Measurements from ENCODE around the gene RELT. TPM values are rescaled to one million over a fixed set of nuclear protein-coding genes. Genes with fewer than 3 reads are reported as not detected.

The RELT gene
- total and polyA plus RNA-seq, 2 donors = 9.9 to 10.4 TPM

DNA sequence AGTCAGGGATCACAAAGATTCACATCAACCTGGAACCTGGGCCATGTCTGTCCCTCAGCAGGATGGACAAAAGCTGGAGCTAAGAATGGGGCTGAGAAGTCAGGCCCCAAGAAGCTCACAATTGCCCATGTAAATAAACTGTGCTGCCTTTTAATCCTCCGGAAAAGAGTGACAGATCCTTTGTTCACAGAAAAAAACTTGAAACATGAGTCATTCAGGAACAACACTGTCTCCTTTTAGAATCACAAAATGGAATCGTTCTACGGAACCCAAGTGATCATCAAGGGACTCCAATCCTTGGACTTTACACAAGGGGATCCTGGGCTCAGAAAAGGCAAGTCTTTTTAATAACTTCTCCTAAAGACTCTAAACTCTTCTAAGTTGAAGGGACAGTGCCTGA, 36.1 kb downstream of the RELT start:
- 94% methylated on average over 3 of the region's 3 CpGs for WGBS
- Histone ChIP-seq H3K27ac (ENCODE audit: low read depth in 1 of 2, low read length in 1 of 2) (no peak overlapping the region), H3K36me3 (ENCODE audit: control insufficient read depth in 2 of 2, insufficient read depth in 2 of 2, low read length in 1 of 2) (peaks cover 24 to 33% of the 10 kb centered on the region in 2 donors), H3K27me3 (ENCODE audit: control insufficient read depth in 2 of 2, insufficient read depth in 1 of 2, low read length in 1 of 2) (no peaks in the 10 kb centered on the region), H3K9me3 (ENCODE audit: control insufficient read depth in 2 of 2, insufficient read depth in 1 of 2, low read length in 1 of 2) (no peaks in the 10 kb centered on the region), H3K4me3 (ENCODE audit: low read length in 2 of 2) (no peak overlapping the region), H3K4me1 (ENCODE audit: control insufficient read depth in 2 of 2, insufficient read depth in 2 of 2, low read length in 2 of 2) (peaks cover 7 to 14% of the 10 kb centered on the region in 2 donors)
- DNase-seq (ENCODE audit: low read depth in 6 of 9, low spot score in 9 of 9) = no peak

DNA sequence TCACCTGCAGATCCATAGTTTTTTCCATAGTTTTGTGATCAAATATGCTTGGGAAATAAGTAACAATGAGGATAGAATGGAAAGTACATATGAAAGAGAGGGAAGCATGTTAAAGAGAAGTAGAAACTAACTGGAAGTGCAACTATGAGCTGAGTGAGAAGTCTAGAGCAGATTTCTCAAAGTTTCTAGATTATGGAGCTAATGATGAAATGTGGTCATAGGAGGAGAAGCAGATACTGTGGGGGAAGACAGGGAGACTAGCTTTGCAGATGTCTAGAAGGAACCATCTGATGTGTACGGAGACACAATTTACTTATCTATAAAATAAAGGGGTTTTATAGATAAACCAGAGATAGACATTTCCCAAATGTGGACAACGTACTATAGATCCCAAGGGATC, 37.1 kb downstream of the RELT start:
- H3K36me3 ChIP-seq (ENCODE audit: control insufficient read depth in 2 of 2, insufficient read depth in 2 of 2, low read length in 1 of 2) = peaks cover 20 to 32% of the 10 kb centered on the region in 2 donors
- H3K4me3 ChIP-seq (ENCODE audit: low read length in 2 of 2) = no peak overlapping the region
- peaks cover 7 to 14% of the 10 kb centered on the region in 2 donors for H3K4me1 ChIP-seq (ENCODE audit: control insufficient read depth in 2 of 2, insufficient read depth in 2 of 2, low read length in 2 of 2)
- no peak overlapping the region for H3K27ac ChIP-seq (ENCODE audit: low read depth in 1 of 2, low read length in 1 of 2)
- H3K9me3 ChIP-seq (ENCODE audit: control insufficient read depth in 2 of 2, insufficient read depth in 1 of 2, low read length in 1 of 2) = no peaks in the 10 kb centered on the region
- no peak for DNase-seq (ENCODE audit: low read depth in 6 of 9, low spot score in 9 of 9)
- 96% methylated on average over 2 of the region's 2 CpGs for WGBS
- no peaks in the 10 kb centered on the region for H3K27me3 ChIP-seq (ENCODE audit: control insufficient read depth in 2 of 2, insufficient read depth in 1 of 2, low read length in 1 of 2)

DNA sequence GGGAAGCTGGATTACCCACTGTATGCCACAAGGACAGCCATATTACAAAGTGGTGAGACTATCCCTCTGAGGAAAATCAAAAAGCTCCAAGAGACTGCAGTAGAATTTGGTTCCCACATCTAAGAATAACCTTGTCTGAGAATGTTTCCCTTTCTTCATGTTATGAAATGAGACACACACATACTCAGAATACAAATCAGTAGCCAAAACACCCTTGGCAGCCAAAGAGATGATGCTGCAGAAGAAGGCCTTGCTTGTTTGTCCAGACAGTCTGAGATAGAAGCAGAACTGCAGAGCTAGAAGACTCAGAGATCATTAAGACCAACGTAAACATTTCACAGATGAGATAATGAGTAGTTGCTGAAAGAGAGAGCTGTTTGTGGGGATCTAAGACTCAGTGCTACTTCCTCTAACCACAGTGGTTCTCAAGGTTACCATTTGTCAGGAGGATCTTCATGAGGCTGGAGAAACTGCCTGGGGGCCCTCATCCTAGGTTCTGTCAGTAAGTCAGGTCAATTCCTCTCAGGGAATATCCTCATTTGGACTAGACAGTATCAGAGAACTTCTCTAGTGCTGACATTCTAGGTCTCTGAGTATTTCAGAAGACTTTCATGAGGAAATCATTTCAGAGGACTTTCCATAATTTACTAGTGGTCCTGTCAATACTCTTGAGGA, 38.9 kb downstream of the RELT start:
- Histone ChIP-seq H3K9me3 (ENCODE audit: control insufficient read depth in 2 of 2, insufficient read depth in 1 of 2, low read length in 1 of 2) (no peaks in the 10 kb centered on the region), H3K27me3 (ENCODE audit: control insufficient read depth in 2 of 2, insufficient read depth in 1 of 2, low read length in 1 of 2) (no peaks in the 10 kb centered on the region), H3K4me3 (ENCODE audit: low read length in 2 of 2) (no peak overlapping the region), H3K27ac (ENCODE audit: low read depth in 1 of 2, low read length in 1 of 2) (peak overlapping the region in 1 of 2 donors; percentile 14), H3K4me1 (ENCODE audit: control insufficient read depth in 2 of 2, insufficient read depth in 2 of 2, low read length in 2 of 2) (peaks cover 7 to 14% of the 10 kb centered on the region in 2 donors), H3K36me3 (ENCODE audit: control insufficient read depth in 2 of 2, insufficient read depth in 2 of 2, low read length in 1 of 2) (peaks cover 11 to 22% of the 10 kb centered on the region in 2 donors)
- DNase-seq (ENCODE audit: low read depth in 6 of 9, low spot score in 9 of 9) = peak in 3 of 9 donors; percentile 11 to 47 (median 15)
- 22% methylated on average over 1 of the region's 1 CpG for WGBS

DNA sequence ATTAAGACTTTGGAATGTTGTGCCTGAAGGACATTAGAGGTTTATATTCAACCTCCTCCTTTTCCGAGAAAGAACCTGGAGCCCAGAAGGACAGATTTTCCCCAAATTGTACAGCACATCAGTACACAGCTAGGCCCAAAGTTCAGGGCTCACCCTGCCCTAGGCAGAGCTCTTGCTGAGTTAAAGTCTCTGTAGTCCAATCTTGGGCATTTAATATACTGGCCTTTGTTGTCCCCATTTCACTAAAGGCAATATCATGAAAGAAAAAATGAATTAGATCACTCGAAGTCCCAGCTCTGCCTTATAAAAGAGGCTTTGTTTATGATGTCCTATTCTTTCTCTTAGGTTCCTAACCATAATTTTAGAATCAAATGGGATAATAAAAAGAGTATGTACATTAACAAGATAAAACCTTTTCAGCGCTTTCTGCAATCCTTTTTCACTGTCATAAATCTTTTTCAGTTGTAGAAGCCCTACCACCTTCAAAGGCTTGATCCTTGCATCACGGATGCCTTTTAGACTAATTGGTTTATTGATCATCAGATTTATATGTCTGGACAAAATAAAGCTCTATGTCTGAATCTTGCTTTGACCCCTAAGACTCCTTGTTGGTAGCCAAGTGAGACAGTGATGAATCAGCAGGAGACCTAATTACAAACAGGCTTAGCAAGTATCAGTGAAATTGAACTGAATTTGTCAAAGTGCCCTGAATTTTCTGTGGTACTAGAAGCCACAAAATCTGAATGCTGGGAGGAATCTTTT, 39.8 kb downstream of the RELT start:
- DNase-seq (ENCODE audit: low read depth in 6 of 9, low spot score in 9 of 9) = no peak
- H3K27me3 ChIP-seq (ENCODE audit: control insufficient read depth in 2 of 2, insufficient read depth in 1 of 2, low read length in 1 of 2) = no peaks in the 10 kb centered on the region
- no peak overlapping the region for H3K27ac ChIP-seq (ENCODE audit: low read depth in 1 of 2, low read length in 1 of 2)
- H3K4me3 ChIP-seq (ENCODE audit: low read length in 2 of 2) = no peak overlapping the region
- H3K36me3 ChIP-seq (ENCODE audit: control insufficient read depth in 2 of 2, insufficient read depth in 2 of 2, low read length in 1 of 2) = peaks cover 6 to 19% of the 10 kb centered on the region in 2 donors
- WGBS = 97% methylated on average over 4 of the region's 4 CpGs
- peaks cover 7 to 14% of the 10 kb centered on the region in 2 donors for H3K4me1 ChIP-seq (ENCODE audit: control insufficient read depth in 2 of 2, insufficient read depth in 2 of 2, low read length in 2 of 2)
- no peaks in the 10 kb centered on the region for H3K9me3 ChIP-seq (ENCODE audit: control insufficient read depth in 2 of 2, insufficient read depth in 1 of 2, low read length in 1 of 2)

DNA sequence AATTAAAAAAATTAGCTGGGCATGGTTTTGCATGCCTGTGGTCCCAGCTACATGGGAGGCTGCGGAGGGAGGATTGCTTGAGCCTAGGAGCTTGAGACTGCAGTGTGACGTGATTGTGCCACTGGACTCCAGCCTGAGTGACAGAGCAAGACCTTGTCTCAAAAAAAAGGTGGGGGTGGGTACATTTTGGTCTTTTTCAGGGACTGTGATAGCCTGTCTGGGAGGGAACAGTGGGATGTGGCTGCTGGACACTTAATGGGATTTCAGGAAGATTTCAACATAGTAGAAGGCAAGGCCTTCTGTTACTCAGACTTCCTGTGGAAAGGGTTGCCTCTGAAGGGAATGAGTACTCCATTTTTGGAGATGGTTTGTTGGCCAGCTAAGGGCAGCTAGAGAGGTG, 40.6 kb downstream of the RELT start:
- Histone ChIP-seq H3K9me3 (ENCODE audit: control insufficient read depth in 2 of 2, insufficient read depth in 1 of 2, low read length in 1 of 2) (no peaks in the 10 kb centered on the region), H3K27ac (ENCODE audit: low read depth in 1 of 2, low read length in 1 of 2) (no peak overlapping the region), H3K4me1 (ENCODE audit: control insufficient read depth in 2 of 2, insufficient read depth in 2 of 2, low read length in 2 of 2) (peaks cover 7 to 14% of the 10 kb centered on the region in 2 donors), H3K4me3 (ENCODE audit: low read length in 2 of 2) (no peak overlapping the region), H3K27me3 (ENCODE audit: control insufficient read depth in 2 of 2, insufficient read depth in 1 of 2, low read length in 1 of 2) (no peaks in the 10 kb centered on the region), H3K36me3 (ENCODE audit: control insufficient read depth in 2 of 2, insufficient read depth in 2 of 2, low read length in 1 of 2) (peaks cover 4 to 11% of the 10 kb centered on the region in 2 donors)
- DNase-seq (ENCODE audit: low read depth in 6 of 9, low spot score in 9 of 9) = no peak
- 97% methylated on average over 2 of the region's 2 CpGs for WGBS

DNA sequence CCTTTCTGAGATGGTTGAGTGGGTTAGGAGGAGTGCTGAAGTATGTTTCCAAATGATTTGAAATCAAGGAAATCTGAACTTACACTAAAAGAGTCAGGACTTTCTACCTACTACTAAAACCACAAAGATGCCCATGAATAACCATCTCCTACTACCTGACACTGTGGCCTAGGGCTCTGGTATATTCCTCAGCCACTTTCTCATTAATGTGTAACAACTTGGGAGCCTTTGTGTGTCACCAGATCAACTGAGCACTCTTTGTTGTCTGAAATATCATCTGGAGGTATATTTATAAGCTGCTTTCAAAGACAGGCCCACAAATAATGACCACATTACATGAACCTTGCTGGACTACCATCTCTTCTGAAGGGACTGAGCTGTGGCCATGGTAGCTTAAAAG, 43.9 kb downstream of the RELT start:
- H3K4me1 ChIP-seq (ENCODE audit: control insufficient read depth in 2 of 2, insufficient read depth in 2 of 2, low read length in 2 of 2) = peaks cover 2 to 8% of the 10 kb centered on the region in 2 donors
- H3K27me3 ChIP-seq (ENCODE audit: control insufficient read depth in 2 of 2, insufficient read depth in 1 of 2, low read length in 1 of 2) = no peaks in the 10 kb centered on the region
- H3K4me3 ChIP-seq (ENCODE audit: low read length in 2 of 2) = no peak overlapping the region
- no peak overlapping the region for H3K27ac ChIP-seq (ENCODE audit: low read depth in 1 of 2, low read length in 1 of 2)
- no peaks in the 10 kb centered on the region for H3K9me3 ChIP-seq (ENCODE audit: control insufficient read depth in 2 of 2, insufficient read depth in 1 of 2, low read length in 1 of 2)
- H3K36me3 ChIP-seq (ENCODE audit: control insufficient read depth in 2 of 2, insufficient read depth in 2 of 2, low read length in 1 of 2) = peaks cover 4 to 9% of the 10 kb centered on the region in 2 donors
- DNase-seq (ENCODE audit: low read depth in 6 of 9, low spot score in 9 of 9) = no peak

DNA sequence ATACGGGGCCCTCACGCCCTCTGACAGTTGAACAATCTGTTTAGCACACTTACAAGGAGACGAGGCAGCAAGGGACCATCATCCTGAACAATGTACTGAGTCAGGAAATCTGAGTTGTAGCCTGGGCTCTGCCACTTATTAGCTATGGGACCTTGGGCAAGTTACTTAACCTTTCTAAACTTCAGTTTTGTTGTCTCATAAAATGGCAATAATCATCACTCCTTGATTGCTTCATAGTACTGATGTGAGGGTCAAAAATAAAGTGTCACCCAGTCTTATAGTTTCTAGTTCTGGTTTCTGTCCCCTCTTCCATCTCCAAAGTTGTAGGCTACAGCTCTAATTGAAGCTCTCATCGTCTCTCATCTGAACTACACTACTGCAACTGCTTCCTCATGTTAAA, 46.7 kb downstream of the RELT start:
- Histone ChIP-seq H3K27me3 (ENCODE audit: control insufficient read depth in 2 of 2, insufficient read depth in 1 of 2, low read length in 1 of 2) (no peaks in the 10 kb centered on the region), H3K4me3 (ENCODE audit: low read length in 2 of 2) (no peak overlapping the region), H3K9me3 (ENCODE audit: control insufficient read depth in 2 of 2, insufficient read depth in 1 of 2, low read length in 1 of 2) (no peaks in the 10 kb centered on the region), H3K27ac (ENCODE audit: low read depth in 1 of 2, low read length in 1 of 2) (no peak overlapping the region), H3K4me1 (ENCODE audit: control insufficient read depth in 2 of 2, insufficient read depth in 2 of 2, low read length in 2 of 2) (no peaks in the 10 kb centered on the region), H3K36me3 (ENCODE audit: control insufficient read depth in 2 of 2, insufficient read depth in 2 of 2, low read length in 1 of 2) (peaks cover 4 to 9% of the 10 kb centered on the region in 2 donors)
- DNase-seq (ENCODE audit: low read depth in 6 of 9, low spot score in 9 of 9) = no peak
- WGBS = 98% methylated on average over 4 of the region's 4 CpGs

DNA sequence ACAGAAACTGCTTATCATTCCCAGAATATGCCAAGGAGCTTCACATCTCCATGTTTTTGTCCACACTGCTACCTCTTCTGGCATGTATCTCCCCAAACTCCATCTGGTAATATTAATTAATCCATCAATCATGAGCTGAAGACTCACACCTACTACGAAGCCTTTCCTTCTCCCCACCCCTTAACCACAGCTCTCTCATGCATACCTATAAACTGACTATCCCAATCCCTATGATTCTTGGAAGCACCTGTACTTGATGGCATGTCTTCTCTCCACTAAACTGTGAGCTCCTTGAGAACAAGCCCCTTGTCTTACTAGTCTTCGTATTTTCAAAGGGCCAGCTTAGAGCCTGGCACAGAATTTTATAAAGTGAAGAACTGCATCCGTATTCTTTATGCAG, 47.3 kb downstream of the RELT start:
- Histone ChIP-seq H3K27me3 (ENCODE audit: control insufficient read depth in 2 of 2, insufficient read depth in 1 of 2, low read length in 1 of 2) (no peaks in the 10 kb centered on the region), H3K36me3 (ENCODE audit: control insufficient read depth in 2 of 2, insufficient read depth in 2 of 2, low read length in 1 of 2) (peaks cover 4% of the 10 kb centered on the region in 2 donors), H3K27ac (ENCODE audit: low read depth in 1 of 2, low read length in 1 of 2) (no peak overlapping the region), H3K4me3 (ENCODE audit: low read length in 2 of 2) (no peak overlapping the region), H3K4me1 (ENCODE audit: control insufficient read depth in 2 of 2, insufficient read depth in 2 of 2, low read length in 2 of 2) (no peaks in the 10 kb centered on the region), H3K9me3 (ENCODE audit: control insufficient read depth in 2 of 2, insufficient read depth in 1 of 2, low read length in 1 of 2) (no peaks in the 10 kb centered on the region)
- DNase-seq (ENCODE audit: low read depth in 6 of 9, low spot score in 9 of 9) = no peak
- whole genome bisulfite sequencing = 96% methylated on average over 3 of the region's 3 CpGs

DNA sequence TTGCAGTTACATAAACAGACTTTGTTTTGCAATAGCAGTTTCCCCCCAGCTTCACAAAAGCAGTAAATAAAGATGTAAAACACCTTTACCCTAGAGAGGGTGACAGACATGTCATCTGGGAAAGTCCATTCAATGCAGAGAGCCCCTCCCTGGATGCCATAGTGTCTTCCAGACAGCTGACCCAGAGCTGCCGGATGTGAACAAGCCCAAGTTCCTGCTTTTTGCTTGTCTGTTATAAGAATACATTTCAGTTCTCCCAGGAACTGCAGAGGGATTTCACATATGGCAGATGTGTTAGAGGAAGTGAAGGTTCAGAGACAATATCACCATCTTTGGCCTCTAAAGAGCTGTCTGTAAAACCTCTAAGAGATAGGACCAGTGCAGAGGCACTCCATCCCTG, 48.9 kb downstream of the RELT start:
- Histone ChIP-seq H3K9me3 (ENCODE audit: control insufficient read depth in 2 of 2, insufficient read depth in 1 of 2, low read length in 1 of 2) (no peaks in the 10 kb centered on the region), H3K27ac (ENCODE audit: low read depth in 1 of 2, low read length in 1 of 2) (no peak overlapping the region), H3K27me3 (ENCODE audit: control insufficient read depth in 2 of 2, insufficient read depth in 1 of 2, low read length in 1 of 2) (no peaks in the 10 kb centered on the region), H3K4me1 (ENCODE audit: control insufficient read depth in 2 of 2, insufficient read depth in 2 of 2, low read length in 2 of 2) (no peaks in the 10 kb centered on the region), H3K4me3 (ENCODE audit: low read length in 2 of 2) (no peak overlapping the region), H3K36me3 (ENCODE audit: control insufficient read depth in 2 of 2, insufficient read depth in 2 of 2, low read length in 1 of 2) (no peaks in the 10 kb centered on the region)
- 97% methylated on average over 1 of the region's 1 CpG for WGBS
- no peak for DNase-seq (ENCODE audit: low read depth in 6 of 9, low spot score in 9 of 9)
